Liver (tissue), 9 donors: ENCODE measurements around the gene CTNNBL1. TPM values are rescaled to one million over a fixed set of nuclear protein-coding genes. Genes with fewer than 3 reads are reported as not detected.
A peak's percentile ranks its signal among the peaks of the same experiment; 100 is the strongest.

Experiments
- DNase-seq: peaks from one replicate; pipeline ENCODE4 v3.0.0-alpha.2; 2017; ENCODE audit warnings: low spot score
- H3K27ac ChIP-seq, 2 donors: one replicate each; pipeline ENCODE4 v1.7.0; 2013; ENCODE audit warnings: inconsistent platforms in 2 of 2, low read length in 2 of 2, control low read depth in 1 of 2, low read depth in 1 of 2, mild to moderate bottlenecking in 1 of 2
- H3K27me3 ChIP-seq, 4 donors: one replicate each; pipeline versions ENCODE4 v1.6.1 to v1.7.0; 2013; ENCODE audit warnings: low read length in 3 of 4, inconsistent platforms in 1 of 4, mild to moderate bottlenecking in 1 of 4, moderate library complexity in 1 of 4; ENCODE audit not compliant: control insufficient read depth in 4 of 4, insufficient read depth in 4 of 4
- H3K36me3 ChIP-seq, 4 donors: one replicate each; pipeline versions ENCODE4 v1.6.1 to v1.7.0; 2013; ENCODE audit warnings: low read length in 3 of 4, mild to moderate bottlenecking in 3 of 4, low read depth in 1 of 4, moderate library complexity in 1 of 4; ENCODE audit not compliant: control insufficient read depth in 4 of 4, insufficient read depth in 3 of 4
- H3K4me1 ChIP-seq, 4 donors: one replicate each; pipeline versions ENCODE4 v1.6.1 to v1.7.0; 2013; ENCODE audit warnings: low read length in 3 of 4, mild to moderate bottlenecking in 3 of 4, moderate library complexity in 1 of 4; ENCODE audit not compliant: control insufficient read depth in 4 of 4, insufficient read depth in 4 of 4
- H3K4me3 ChIP-seq, 3 donors: one replicate each; pipeline versions ENCODE4 v1.6.1 to v1.7.0; 2013; ENCODE audit warnings: low read length in 3 of 3, control low read depth in 1 of 3, low read depth in 1 of 3, mild to moderate bottlenecking in 1 of 3
- H3K9ac ChIP-seq, 2 donors: one replicate each; pipeline ENCODE4 v1.7.0; 2013; ENCODE audit warnings: low read length in 2 of 2, mild to moderate bottlenecking in 2 of 2, moderate library complexity in 2 of 2, control low read depth in 1 of 2, low read depth in 1 of 2
- H3K9me3 ChIP-seq, 4 donors: one replicate each; pipeline versions ENCODE4 v1.6.1 to v1.7.0; 2013; ENCODE audit warnings: low read length in 3 of 4; ENCODE audit not compliant: control insufficient read depth in 4 of 4
- CTCF ChIP-seq: fragments of 150-350 bp; IDR thresholded peaks from 2 replicates; pipeline ENCODE4 v1.5.1; 2017; ENCODE audit warnings: improper control_type of control experiment, low read depth, low read length; ENCODE audit not compliant: missing input control
- EGR1 ChIP-seq, 2 donors: IDR thresholded peaks; 2 replicates each; pipeline ENCODE4 v1.6.1; 2016 to 2018; ENCODE audit warnings: antibody characterized with exemption in 2 of 2, low read depth in 2 of 2
- FOXA1 ChIP-seq: IDR thresholded peaks from 2 replicates; pipeline ENCODE4 v1.6.1; 2016; ENCODE audit warnings: antibody characterized with exemption
- FOXA2 ChIP-seq: IDR thresholded peaks from 2 replicates; pipeline ENCODE4 v1.6.1; 2016; ENCODE audit warnings: antibody characterized with exemption
- GABPA ChIP-seq, 2 donors: IDR thresholded peaks in 1 of 2; conservative IDR thresholded peaks in 1 of 2; 2 replicates each; pipeline ENCODE4 v1.6.1; 2016; ENCODE audit warnings: antibody characterized with exemption in 2 of 2, mild to moderate bottlenecking in 1 of 2, moderate library complexity in 1 of 2
- HNF4A ChIP-seq, 2 donors: conservative IDR thresholded peaks; 2 replicates each; pipeline ENCODE4 v1.6.1; 2016; ENCODE audit warnings: antibody characterized with exemption in 2 of 2, mild to moderate bottlenecking in 2 of 2
- HNF4G ChIP-seq: IDR thresholded peaks from 2 replicates; pipeline ENCODE4 v1.6.1; 2016; ENCODE audit warnings: antibody characterized with exemption
- JUND ChIP-seq, 2 donors: IDR thresholded peaks; 2 replicates each; pipeline ENCODE4 v1.6.1; 2016; ENCODE audit warnings: antibody characterized with exemption in 2 of 2
- MAX ChIP-seq: IDR thresholded peaks from 2 replicates; pipeline ENCODE4 v1.6.1; 2016; ENCODE audit warnings: antibody characterized with exemption
- NR2F2 ChIP-seq: IDR thresholded peaks from 2 replicates; pipeline ENCODE4 v1.6.1; 2016; ENCODE audit warnings: antibody characterized with exemption
- RAD21 ChIP-seq, 2 donors: IDR thresholded peaks; 2 replicates each; pipeline ENCODE4 v1.6.1; 2016; ENCODE audit warnings: antibody characterized with exemption in 2 of 2, mild to moderate bottlenecking in 2 of 2
- RXRA ChIP-seq, 2 donors: IDR thresholded peaks; 2 replicates each; pipeline ENCODE4 v1.6.1; 2017 to 2018; ENCODE audit warnings: antibody characterized with exemption in 2 of 2, mild to moderate bottlenecking in 1 of 2
- SP1 ChIP-seq: IDR thresholded peaks from 2 replicates; pipeline ENCODE4 v1.6.1; 2018; ENCODE audit warnings: antibody characterized with exemption, mild to moderate bottlenecking
- TAF1 ChIP-seq: conservative IDR thresholded peaks from 2 replicates; pipeline ENCODE4 v1.6.1; 2016; ENCODE audit warnings: antibody characterized with exemption, mild to moderate bottlenecking
- YY1 ChIP-seq: IDR thresholded peaks from 2 replicates; pipeline ENCODE4 v1.6.1; 2016; ENCODE audit warnings: antibody characterized with exemption, mild to moderate bottlenecking
- ZBTB33 ChIP-seq: IDR thresholded peaks from 2 replicates; pipeline ENCODE4 v1.6.1; 2016; ENCODE audit warnings: antibody characterized with exemption
- WGBS: extraction: QIAGEN DNeasy Blood & Tissue Kit; methylation state at CpG from one replicate; pipeline ENCODE4 v1.1.7; 2013; 5-methylcytosine and 5-hydroxymethylcytosine counted together
- polyA plus RNA-seq, 2 donors: library from polyadenylated mRNA; stranded (reverse) in 1 of 2; unstranded in 1 of 2; fragments of 200-250 nt in 1 of 2; fragments of >200 nt in 1 of 2; fragmentation: Nextera tagmentation in 1 of 2; extraction: Ambion mirVana in 1 of 2; gene quantifications; one replicate each; pipeline versions ENCODE4 v1.2.1 to v1.2.3, GENCODE V29; 2013 to 2015
- total RNA-seq, 2 donors: library from RNA; depleted of rRNA; stranded (reverse); fragments of >200 nt; gene quantifications; one replicate each; pipeline ENCODE4 v1.2.3, GENCODE V29; 2014
- donor health status: healthy.
- donor health status: healthy.
- donor health status: healthy.
- donor health status: healthy.
- donor health status: healthy.

CTNNBL1 gene
- total and polyA plus RNA-seq, 4 donors, result 18.3 to 25.4 (median 20.3) TPM

- Histone ChIP-seq H3K4me1 (peaks cover 3 to 8% (median 5%) of the 10 kb centered on the region in 4 donors), H3K9ac (no peak overlapping the region), H3K4me3 (peak overlapping the region in 2 of 3 donors; percentile 23 to 47), H3K9me3 (no peaks in the 10 kb centered on the region), H3K27ac (no peak overlapping the region), H3K36me3 (no peaks in the 10 kb centered on the region), H3K27me3 (peaks cover 0 to 3% (median 0%) of the 10 kb centered on the region in 4 donors)
- 35% methylated on average over 67 of the region's 67 CpGs for WGBS
- no peak for DNase-seq
- TF ChIP-seq CTCF, result peak; percentile 9
- TF ChIP-seq NR2F2, result no peak
- no peak for TF ChIP-seq GABPA (IDR thresholded peaks at IDR 0.05 in 1 of 2, conservative IDR thresholded peaks at IDR 0.05 in 1 of 2)
These were observed 209.6 kb downstream of the CTNNBL1 start for GRCh38 chr20:37903317-37904007.

GRCh38 chr20:37904008-37904642 lies 210.3 kb downstream of the CTNNBL1 start:
- 83% methylated on average over 12 of the region's 12 CpGs for WGBS
- Histone ChIP-seq H3K4me1 (peaks cover 3 to 8% (median 5%) of the 10 kb centered on the region in 4 donors), H3K9me3 (no peaks in the 10 kb centered on the region), H3K27me3 (peaks cover 0 to 3% (median 0%) of the 10 kb centered on the region in 4 donors), H3K9ac (no peak overlapping the region), H3K4me3 (no peak overlapping the region), H3K27ac (no peak overlapping the region), H3K36me3 (no peaks in the 10 kb centered on the region)
- TF ChIP-seq FOXA1 (no peak), CTCF (no peak), ZBTB33 (no peak), FOXA2 (no peak), SP1 (no peak), YY1 (no peak), GABPA (IDR thresholded peaks at IDR 0.05 in 1 of 2, conservative IDR thresholded peaks at IDR 0.05 in 1 of 2) (no peak), MAX (no peak), TAF1 (no peak), JUND (IDR thresholded peaks at IDR 0.05) (no peak), HNF4A (conservative IDR thresholded peaks at IDR 0.05) (no peak), RAD21 (IDR thresholded peaks at IDR 0.05) (no peak), HNF4G (no peak), RXRA (IDR thresholded peaks at IDR 0.05) (no peak), EGR1 (IDR thresholded peaks at IDR 0.05; ENCODE audit: low read depth in 2 of 2) (no peak)
- no peak for DNase-seq
